ENCODE results near the gene FADS2.

The FADS2 gene

DNA sequence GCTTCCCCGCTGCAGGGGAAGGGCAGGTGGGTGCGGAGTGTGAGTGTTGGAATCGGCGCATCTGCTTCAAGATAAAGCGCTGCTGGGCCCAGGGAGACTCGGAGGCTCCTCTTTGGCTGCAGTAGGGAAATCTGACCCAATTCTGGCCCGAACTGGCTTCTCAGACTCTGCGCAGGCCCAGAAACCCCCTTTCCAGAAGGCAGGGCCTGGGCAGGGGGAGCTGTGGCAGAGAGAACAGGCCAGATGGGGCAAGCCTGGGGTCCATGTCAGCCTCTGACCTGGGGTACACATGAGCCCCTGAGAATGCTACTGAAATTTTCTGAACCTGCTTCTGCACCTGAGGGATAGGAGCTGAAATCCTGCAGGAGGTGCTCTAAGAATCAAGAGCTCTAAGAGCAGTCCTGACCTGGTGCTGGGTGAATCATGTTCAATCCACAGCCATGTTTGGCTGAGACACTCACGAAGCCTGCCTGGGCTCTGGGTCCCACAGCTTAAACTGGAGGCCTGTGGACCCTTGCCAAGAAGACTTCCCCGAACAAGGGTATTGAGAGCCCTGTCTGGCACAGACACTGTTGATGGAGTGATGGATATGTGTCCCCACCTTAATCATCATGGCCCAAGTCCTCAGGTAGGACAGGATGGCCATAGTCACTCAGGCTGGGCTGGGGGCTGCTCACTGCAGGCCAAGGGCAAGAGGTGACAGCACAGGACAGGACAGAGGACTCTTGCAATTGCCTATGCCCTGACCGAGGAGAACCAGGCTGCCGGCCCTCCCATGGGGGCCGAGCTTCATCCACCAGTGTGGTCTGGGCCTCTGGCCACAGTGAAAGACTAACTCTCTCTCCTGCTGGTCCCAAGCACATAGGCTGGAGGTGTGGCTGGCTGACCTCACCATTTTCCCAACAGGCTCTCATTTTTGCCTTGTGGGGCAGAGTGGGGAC lies 82.4 kb downstream of the FADS2 start:
- no peak for DNase-seq

DNA sequence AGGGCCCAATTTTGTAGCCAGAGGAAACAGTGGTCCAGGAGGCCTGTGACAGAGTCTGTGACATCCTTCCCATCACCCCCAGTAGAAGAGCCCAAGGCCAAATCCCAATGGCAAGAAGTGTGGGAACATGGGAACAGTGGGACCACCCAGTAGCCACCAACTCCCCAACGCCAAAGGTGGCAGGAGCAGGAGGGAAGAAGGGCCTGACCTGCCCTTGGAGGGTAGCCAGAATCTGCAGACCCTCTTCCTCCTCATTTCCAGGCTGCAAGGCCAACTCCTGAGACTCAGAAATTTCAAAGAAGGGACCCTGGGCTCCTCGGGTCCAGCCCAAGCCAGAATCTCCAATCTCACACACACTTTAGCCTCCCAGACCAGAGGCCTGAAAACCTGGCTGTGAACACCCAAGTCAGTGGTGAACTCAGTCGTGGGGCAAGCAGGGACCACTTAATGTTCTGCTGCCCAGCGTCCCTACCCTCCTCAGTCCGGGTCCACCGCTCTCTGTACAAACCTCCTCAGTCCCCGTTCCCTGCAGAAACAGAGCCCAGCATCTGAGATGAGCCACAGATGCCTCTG lies 83.1 kb downstream of the FADS2 start:
- no peak for DNase-seq

DNA sequence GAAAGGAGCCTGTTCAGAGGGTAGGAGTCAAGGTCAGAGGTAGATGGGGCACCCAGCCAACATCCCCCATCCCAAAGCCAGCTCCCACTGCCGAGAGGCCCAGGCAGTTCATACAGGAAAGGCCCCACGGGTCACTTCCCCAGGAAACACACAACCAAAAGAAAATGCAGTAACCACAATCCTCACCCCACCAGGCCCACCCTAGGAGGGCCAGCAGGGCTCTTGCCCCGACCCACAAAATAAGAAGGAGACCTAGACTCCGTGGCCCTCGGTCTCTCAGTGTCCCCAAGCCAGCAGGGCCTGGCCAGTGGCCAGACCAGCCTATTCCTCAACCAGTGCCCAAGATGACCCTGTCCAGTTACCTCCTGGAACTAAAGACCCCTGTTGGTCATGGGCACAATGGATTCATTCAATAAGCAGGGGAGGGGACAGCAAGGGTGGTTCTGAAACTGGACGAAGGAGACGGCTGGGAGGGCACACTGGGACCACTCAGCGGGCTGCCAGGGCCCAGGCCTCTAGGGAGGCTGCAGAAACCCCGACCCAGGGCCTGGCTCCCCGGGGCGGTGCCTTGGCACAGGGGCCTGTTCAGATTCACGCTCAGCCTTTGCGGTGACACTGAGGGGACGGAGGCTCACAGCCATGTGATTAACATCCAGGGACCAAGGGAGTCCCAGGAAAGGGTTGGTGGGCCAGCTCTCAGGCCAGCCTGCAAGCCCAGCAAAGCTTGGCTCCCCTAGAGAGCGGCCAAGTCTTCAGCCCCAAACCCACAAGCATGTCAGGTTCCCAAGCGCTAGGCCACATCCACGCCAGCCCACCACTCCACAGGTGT lies 83.8 kb downstream of the FADS2 start:
- no peak for DNase-seq

DNA sequence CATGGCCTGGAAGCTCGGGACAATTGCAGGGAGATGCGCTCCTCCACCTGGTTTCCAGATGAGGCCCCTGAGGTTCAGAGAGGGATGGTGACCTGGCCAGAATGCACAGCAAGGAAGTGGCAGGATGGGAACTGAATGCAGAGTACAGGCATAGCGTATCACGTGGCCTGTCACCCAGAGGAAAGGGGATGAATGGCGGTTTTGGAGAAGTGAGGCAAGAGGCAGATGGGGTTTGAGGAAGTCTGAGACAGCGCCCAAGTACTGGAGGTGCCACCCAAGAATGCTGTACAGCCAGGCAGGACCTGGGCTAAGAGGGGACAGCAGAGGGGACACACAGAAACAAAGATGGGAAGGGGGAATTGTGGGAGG lies 84.4 kb downstream of the FADS2 start:
- DNase-seq: no peak

DNA sequence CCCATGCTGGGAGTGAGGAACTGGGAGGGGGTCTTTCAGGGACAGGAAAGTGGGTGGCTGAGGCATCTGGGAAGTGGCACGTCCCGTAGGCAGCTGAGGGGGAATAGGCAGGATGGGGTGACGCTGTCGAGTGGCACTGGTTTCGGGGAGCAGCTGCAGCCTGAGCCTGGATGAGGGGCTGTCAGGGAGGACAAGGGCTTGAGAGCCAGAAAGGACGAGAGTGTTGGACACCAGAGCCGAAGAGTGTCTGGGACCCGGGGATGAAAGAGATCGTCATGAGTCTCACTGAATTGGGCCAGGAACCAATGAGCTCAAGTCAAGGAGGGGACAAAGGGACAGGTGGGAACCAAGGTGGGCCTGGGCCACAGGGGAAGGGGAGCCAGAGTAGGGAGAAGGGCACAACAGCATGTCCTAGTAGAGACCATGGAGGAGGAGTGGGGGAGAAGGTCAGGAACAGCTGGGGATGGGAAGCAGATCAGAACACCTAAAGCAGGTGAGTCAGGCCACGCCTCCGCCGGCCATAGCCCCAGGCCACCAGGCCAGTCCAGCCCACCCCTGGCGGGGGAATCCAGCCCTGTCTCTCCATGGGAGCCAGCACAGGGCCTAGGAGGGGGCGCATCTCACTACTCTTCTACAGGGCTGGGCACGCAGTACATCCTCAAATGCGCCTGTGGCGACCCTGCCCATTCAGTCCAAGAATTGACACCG lies 85.0 kb downstream of the FADS2 start:
- no peak for DNase-seq

DNA sequence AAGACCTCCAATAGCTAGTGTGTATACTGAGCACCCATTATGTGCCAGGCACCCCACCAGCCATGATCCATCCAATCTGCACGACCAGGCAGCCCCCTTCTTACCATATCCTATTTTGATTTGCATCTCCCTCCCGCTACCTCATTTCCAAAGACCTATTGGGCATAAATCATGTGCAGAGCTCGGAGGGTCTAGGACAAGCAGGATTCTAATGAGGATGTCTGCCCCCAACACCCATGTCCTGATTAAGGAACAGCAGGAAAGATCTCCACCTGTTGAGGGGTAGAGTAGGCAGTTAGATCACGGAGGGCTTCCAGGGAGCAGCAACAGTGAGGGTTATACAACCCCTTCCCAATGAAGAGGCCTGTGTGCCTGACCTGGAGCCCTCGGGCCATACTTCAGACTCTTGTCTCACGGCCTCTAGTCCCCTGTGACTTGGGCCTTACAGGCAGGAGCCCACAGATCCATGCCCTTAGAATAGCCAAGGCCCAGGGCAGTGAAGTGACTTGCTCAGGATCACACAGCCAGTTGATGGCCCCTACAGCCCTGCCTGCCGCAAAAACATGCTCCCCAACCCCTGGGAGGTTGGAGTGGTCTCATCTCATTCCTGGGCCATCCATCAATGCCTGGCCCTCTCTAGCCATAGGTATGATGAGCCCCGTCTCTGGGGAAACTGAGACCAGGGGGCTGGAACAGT lies 85.7 kb downstream of the FADS2 start:
- no peak for DNase-seq

DNA sequence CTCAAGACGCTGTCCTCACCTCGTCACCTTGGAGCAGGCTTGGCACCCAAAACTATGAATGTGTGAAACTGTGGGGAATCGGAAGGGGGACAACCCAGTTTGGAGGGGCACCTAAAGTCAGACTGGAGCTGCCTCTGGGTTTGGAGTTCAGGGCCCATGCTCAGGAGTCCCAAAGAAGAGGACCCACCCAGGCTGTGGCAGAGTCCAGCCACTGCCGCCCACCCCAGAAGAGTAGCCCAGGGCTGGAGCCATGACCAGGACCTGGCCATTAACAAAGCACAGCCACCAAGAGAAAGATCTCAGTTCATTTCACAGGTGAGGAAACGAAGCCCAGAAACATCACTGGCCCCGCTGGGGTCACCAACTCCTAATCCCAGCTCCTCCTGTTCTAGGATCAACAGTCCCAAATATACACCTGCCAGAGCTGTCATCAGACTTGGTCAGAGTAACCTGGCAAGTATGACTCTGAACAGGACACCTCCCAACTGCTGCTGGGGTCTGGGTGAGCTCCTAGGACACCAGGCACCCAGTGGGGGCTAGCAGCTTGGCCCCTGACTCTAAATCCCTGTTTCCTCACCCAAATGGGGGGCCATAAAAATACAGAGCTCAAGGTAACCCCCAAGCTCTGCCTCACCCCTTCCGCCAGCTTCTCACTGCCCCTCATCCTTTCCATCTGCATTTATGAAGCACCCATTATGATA lies 86.5 kb downstream of the FADS2 start:
- DNase-seq: no peak

DNA sequence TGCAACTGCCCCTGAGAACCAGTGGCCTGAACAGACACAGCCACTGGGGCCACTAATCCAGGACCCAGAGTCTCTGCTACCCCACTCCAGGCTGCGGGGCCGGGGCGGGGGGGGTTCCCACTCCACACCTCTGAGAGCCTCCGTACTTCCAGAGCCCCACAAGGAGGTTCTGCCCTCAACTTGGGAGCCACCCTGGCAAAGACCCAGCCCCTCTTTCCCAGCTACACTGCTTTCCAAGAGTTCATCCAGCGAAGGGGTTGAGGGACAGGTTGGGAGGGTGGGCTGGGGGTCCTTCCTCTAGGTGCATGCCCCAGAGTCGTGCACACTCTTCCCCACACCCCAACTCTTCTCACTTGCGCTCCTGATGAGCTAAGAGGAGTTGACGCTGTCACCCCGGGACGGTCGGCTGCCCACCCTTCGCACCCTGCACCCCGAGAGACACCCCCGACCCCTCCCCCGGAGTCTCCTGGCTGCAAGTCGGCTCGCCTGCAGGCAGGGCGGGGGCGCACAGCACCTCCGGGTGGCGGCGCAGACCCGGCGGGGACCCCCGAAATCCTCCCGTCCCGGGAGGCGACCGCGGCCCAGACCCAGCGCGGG lies 88.7 kb downstream of the FADS2 start:
- DNase-seq: no peak
